ENCODE data around the gene HERC2.

HERC2 gene

GRCh38 chr15:28094732-28095521, 227.1 kb downstream of the HERC2 start:
- TF ChIP-seq MYC (IDR thresholded peaks at IDR 0.05; ENCODE audit: low read depth, low read length) (no peak), CTCF (IDR thresholded peaks at IDR 0.05; ENCODE audit: low read depth, low read length) (no peak), MAX (IDR thresholded peaks at IDR 0.05; ENCODE audit: low read depth, low read length) (no peak), POLR2A (IDR thresholded peaks at IDR 0.05; ENCODE audit: extremely low read depth, insufficient read length) (no peak)
- H3K4me3 ChIP-seq (ENCODE audit: low read depth, low read length) = no peak overlapping the region
- no peak for DNase-seq (ENCODE audit: low read depth)

GRCh38 chr15:28093752-28094535, 228.0 kb downstream of the HERC2 start:
- no peak overlapping the region for H3K4me3 ChIP-seq (ENCODE audit: low read depth, low read length)
- no peak for DNase-seq (ENCODE audit: low read depth)
- TF ChIP-seq CTCF (IDR thresholded peaks at IDR 0.05; ENCODE audit: low read depth, low read length) (no peak), POLR2A (IDR thresholded peaks at IDR 0.05; ENCODE audit: extremely low read depth, insufficient read length) (no peak), MYC (IDR thresholded peaks at IDR 0.05; ENCODE audit: low read depth, low read length) (no peak), MAX (IDR thresholded peaks at IDR 0.05; ENCODE audit: low read depth, low read length) (no peak)

- no peak for DNase-seq (ENCODE audit: low read depth)
- H3K4me3 ChIP-seq (ENCODE audit: low read depth, low read length) = no peak overlapping the region
- TF ChIP-seq CTCF (IDR thresholded peaks at IDR 0.05; ENCODE audit: low read depth, low read length) = no peak
- TF ChIP-seq POLR2A (IDR thresholded peaks at IDR 0.05; ENCODE audit: extremely low read depth, insufficient read length) = no peak
- no peak for TF ChIP-seq MYC (IDR thresholded peaks at IDR 0.05; ENCODE audit: low read depth, low read length)
- no peak for TF ChIP-seq MAX (IDR thresholded peaks at IDR 0.05; ENCODE audit: low read depth, low read length)
Measured at GRCh38 chr15:28091313-28091712, 230.7 kb downstream of the HERC2 start.

GRCh38 chr15:28086175-28086703, 235.7 kb downstream of the HERC2 start:
- TF ChIP-seq POLR2A (IDR thresholded peaks at IDR 0.05; ENCODE audit: extremely low read depth, insufficient read length) = no peak
- peak; percentile 82 for TF ChIP-seq CTCF (IDR thresholded peaks at IDR 0.05; ENCODE audit: low read depth, low read length)
- TF ChIP-seq MYC (IDR thresholded peaks at IDR 0.05; ENCODE audit: low read depth, low read length) = no peak
- 0 out of 2 replicates have a peak, but pooled peaks have one; percentile 24 for TF ChIP-seq MAX (IDR thresholded peaks at IDR 0.05; ENCODE audit: low read depth, low read length)
- no peak overlapping the region for H3K4me3 ChIP-seq (ENCODE audit: low read depth, low read length)
- DNase-seq (ENCODE audit: low read depth) = peak; percentile 67

- TF ChIP-seq CTCF (IDR thresholded peaks at IDR 0.05; ENCODE audit: low read depth, low read length) (no peak), POLR2A (IDR thresholded peaks at IDR 0.05; ENCODE audit: extremely low read depth, insufficient read length) (no peak), MYC (IDR thresholded peaks at IDR 0.05; ENCODE audit: low read depth, low read length) (no peak), MAX (IDR thresholded peaks at IDR 0.05; ENCODE audit: low read depth, low read length) (no peak)
- no peak for DNase-seq (ENCODE audit: low read depth)
- no peak overlapping the region for H3K4me3 ChIP-seq (ENCODE audit: low read depth, low read length)
Measured at GRCh38 chr15:28085489-28086174, 236.3 kb downstream of the HERC2 start.
